ENCODE data around the gene GNG13.

Gene GNG13

DNA sequence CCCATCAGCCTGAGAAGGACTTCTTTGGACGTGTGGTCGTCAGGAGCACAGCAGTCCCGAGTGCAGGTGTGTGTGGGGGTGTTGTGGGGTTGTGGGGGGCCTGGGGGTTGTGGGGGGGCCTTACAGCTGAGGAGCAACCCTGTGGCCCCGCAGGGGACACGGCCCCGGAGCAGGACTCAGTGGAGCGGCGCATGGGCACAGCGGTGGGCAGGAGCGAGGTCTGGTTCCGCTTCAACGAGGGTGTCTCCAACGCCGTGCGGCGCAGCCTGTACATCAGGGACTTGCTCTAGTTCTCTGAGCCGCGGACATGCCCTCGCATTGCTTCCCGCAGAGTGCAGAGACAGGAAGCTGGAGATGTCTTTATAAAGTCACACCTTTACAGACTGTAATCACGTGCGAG lies 2.8 kb downstream of the GNG13 start:
- no peak overlapping the region for H3K4me3 ChIP-seq (ENCODE audit: low read depth, low read length)
- no peak for DNase-seq (ENCODE audit: low read depth)
- TF ChIP-seq, protein P1, sequence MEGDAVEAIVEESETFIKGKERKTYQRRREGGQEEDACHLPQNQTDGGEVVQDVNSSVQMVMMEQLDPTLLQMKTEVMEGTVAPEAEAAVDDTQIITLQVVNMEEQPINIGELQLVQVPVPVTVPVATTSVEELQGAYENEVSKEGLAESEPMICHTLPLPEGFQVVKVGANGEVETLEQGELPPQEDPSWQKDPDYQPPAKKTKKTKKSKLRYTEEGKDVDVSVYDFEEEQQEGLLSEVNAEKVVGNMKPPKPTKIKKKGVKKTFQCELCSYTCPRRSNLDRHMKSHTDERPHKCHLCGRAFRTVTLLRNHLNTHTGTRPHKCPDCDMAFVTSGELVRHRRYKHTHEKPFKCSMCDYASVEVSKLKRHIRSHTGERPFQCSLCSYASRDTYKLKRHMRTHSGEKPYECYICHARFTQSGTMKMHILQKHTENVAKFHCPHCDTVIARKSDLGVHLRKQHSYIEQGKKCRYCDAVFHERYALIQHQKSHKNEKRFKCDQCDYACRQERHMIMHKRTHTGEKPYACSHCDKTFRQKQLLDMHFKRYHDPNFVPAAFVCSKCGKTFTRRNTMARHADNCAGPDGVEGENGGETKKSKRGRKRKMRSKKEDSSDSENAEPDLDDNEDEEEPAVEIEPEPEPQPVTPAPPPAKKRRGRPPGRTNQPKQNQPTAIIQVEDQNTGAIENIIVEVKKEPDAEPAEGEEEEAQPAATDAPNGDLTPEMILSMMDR (conservative IDR thresholded peaks at IDR 0.05; ENCODE audit: low read depth, low read length), result no peak

DNA sequence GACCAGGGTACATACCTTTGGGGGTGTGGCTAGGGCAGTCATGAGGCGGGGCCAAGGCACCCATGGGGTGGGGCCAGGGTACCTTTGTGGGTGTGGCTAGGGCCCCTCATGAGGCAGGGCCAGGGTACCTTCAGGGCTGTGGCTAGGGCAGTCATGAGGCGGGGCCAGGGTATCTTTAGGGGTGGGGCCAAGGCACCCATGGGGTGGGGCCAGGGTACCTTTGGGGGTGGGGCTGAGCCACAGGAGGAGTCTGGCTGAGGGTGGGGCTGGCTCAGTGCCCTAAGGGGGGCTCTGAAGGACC lies 3.5 kb downstream of the GNG13 start:
- H3K4me3 ChIP-seq (ENCODE audit: low read depth, low read length), result no peak overlapping the region
- TF ChIP-seq, protein P1 (conservative IDR thresholded peaks at IDR 0.05; ENCODE audit: low read depth, low read length), result no peak
- DNase-seq (ENCODE audit: low read depth), result no peak

DNA sequence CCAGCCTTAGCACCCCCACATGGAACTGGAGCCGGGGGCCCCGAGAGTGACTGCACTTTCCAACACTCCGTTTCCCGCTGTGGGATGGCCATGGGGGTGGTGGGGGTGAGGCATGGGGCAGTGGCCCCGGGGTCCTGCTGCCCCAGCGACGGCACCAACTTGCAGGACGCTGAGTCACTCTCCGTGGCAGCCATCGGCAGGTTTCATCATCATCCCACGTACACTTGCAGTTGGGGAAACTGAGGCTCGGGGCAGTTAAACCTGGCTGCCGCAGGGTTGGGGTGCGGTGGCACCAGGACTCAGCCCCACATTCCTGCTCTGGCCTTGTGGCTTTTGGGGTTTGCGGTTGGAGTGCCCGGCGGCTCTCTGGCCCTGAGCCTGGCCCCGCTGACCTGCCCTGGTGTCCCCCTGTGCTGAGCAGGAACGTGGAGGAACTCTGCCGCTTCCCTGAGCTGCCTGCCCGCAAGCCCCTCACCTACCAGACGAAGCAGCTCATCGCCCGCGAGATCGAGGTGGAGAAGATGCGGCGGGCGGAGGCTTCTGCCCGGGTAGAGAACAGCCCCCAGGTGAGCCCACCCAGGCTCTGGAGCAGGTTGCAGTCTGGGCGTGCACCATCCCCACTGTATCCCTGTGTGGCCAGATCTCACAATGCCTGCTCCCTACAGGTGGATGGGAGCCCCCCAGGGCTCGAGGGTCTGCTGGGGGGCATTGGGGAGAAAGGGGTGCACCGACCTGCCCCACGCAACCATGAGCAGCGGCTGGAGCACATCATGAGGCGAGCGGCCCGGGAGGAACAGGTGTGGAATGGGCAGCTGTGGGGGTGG lies 4.0 kb downstream of the GNG13 start:
- H3K4me3 ChIP-seq (ENCODE audit: low read depth, low read length), result no peak overlapping the region
- no peak for DNase-seq (ENCODE audit: low read depth)
- TF ChIP-seq, protein P1 (conservative IDR thresholded peaks at IDR 0.05; ENCODE audit: low read depth, low read length), result no peak

DNA sequence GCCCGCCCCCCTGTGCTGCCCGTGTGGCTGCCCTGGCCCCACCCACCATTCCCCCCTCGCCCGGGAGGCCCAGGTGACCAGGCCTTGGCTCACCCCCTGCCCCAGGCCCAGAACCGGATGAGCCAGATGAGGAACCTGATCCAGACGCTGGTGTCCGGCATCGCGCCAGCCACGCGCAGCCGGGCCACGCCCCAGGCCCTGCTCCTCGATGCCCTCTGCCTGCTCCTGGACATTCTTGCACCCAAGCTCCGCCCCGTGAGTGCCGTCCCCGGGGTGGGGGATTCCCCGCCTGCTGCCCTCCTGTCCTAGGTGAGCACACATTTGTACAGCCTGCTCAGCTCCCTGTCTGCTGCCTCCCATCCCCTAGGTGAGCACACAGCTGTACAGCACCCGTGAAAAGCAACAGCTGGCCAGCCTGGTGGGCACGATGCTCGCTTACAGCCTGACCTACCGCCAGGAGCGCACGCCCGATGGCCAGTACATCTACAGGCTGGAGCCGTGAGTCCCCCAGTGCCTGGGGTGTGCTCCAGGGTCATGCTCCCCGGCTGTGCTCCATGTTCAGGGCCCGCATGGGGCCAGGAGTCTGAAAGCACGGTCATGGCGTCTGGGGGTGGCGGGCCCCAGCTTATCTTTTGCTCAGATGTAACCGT lies 4.8 kb downstream of the GNG13 start:
- H3K4me3 ChIP-seq (ENCODE audit: low read depth, low read length), result no peak overlapping the region
- no peak for DNase-seq (ENCODE audit: low read depth)
- TF ChIP-seq, protein P1 (conservative IDR thresholded peaks at IDR 0.05; ENCODE audit: low read depth, low read length), result no peak

DNA sequence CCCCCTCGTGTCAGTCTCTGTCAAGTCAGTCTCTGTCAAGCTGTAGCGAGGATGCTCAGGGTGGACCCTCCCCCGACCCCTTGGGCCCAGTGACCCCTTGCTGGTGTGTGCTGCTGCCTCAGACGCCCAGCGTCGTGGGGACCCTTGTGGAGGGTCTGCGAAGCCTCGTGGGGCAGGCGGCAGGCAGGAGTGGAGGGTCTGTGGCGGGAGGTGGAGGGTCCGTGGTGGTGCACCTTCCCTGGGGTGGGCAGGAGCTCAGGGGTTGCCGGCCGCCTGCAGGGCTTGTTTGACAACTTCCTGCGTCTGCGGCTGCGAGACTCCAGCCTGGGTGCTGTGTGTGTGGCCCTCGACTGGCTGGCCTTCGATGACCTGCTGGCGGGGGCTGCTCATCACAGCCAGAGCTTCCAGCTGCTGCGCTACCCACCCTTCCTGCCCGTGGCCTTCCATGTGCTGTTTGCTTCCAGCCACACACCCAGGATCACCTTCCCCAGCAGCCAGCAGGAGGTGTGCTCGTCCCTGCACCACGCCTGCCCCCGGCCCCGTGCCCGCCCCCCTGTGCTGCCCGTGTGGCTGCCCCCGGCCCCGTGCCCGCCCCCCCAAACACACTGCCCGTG lies 5.6 kb downstream of the GNG13 start:
- TF ChIP-seq, protein P1 (conservative IDR thresholded peaks at IDR 0.05; ENCODE audit: low read depth, low read length), result no peak
- no peak overlapping the region for H3K4me3 ChIP-seq (ENCODE audit: low read depth, low read length)
- DNase-seq (ENCODE audit: low read depth), result no peak

DNA sequence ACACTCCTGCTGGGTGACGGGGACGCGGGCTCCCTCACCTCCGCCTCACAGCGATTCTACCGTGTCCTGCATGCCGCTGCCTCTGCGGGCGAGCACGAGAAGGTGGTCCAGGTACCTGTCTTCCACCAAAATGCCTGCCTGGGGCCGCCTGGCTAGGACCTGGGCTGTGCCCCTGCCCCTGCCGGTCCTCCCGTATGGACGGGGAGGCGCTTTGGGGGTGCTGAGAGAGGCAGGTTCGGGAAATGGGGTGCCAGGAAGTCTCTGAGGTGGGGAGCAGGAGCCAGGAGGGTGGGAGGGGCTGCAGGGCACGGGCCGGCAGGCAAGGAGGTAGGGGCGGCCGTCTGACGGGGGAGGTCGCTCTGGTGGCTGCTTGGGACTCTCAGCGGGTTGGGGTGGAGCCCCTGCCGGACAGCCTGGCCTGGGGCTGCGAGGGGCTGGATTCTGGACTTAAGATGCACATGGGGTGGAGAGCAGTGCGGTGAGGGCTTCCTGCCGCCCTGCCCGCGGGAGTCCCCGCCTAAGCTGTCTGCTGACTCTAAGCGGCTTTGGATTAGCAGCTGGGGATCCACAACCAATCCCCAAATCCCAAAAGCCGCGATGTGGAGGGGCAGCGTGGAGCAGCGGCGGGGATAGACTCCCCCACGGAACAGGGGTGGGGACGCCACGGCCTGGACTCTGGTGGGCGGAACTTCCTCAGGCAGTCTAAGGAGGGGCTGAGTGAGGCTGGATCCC lies 6.3 kb downstream of the GNG13 start:
- no peak for DNase-seq (ENCODE audit: low read depth)
- TF ChIP-seq, protein P1 (conservative IDR thresholded peaks at IDR 0.05; ENCODE audit: low read depth, low read length), result no peak
- no peak overlapping the region for H3K4me3 ChIP-seq (ENCODE audit: low read depth, low read length)

All from choroid plexus epithelial cell (primary cell).